CD4-positive, CD25-positive, alpha-beta regulatory T cell (primary cell): ENCODE measurements around the gene ADAMTS15. TPM values are rescaled to one million over a fixed set of nuclear protein-coding genes. Genes with fewer than 3 reads are reported as not detected.

Experiments used
- ATAC-seq, 2 donors: fragments of 150-1000 bp; cut with Tn5 transposase; one replicate each; pipeline ENCODE4 v1.10.0; 2021; ENCODE audit warnings: low read depth in 2 of 2, moderate number of reproducible peaks in 2 of 2, moderate library complexity in 1 of 2
- DNase-seq, 3 donors: peaks; one replicate each; pipeline versions ENCODE4 v3.0.0 to v3.0.0-alpha.2; 2012 to 2022; ENCODE audit warnings: mixed read lengths in 1 of 3
- H3K27ac ChIP-seq: one replicate; pipeline ENCODE4 v1.7.0; 2013; ENCODE audit warnings: mild to moderate bottlenecking, low read length; ENCODE audit not compliant: insufficient read depth, poor library complexity, severe bottlenecking
- H3K27me3 ChIP-seq: one replicate; pipeline ENCODE4 v1.7.0; 2013; ENCODE audit warnings: low read length; ENCODE audit not compliant: control insufficient read depth, insufficient read depth
- H3K36me3 ChIP-seq: one replicate; pipeline ENCODE4 v1.7.0; 2013; ENCODE audit warnings: mild to moderate bottlenecking, low read length, moderate library complexity; ENCODE audit not compliant: control insufficient read depth, insufficient read depth
- H3K4me1 ChIP-seq: 2 replicates; pipeline ENCODE4 v1.7.0; 2013; ENCODE audit warnings: mild to moderate bottlenecking, low read length; ENCODE audit not compliant: insufficient read depth, control insufficient read depth, poor library complexity, severe bottlenecking
- H3K4me3 ChIP-seq: one replicate; pipeline ENCODE4 v1.7.0; 2013; ENCODE audit warnings: low read depth, mild to moderate bottlenecking, low read length, moderate library complexity
- H3K9me3 ChIP-seq, 2 experiments: 1 replicate in 1 of 2; 2 replicates in 1 of 2; pipeline ENCODE4 v1.7.0; 2013; ENCODE audit warnings: low read length in 2 of 2, mild to moderate bottlenecking in 1 of 2, moderate library complexity in 1 of 2; ENCODE audit not compliant: control insufficient read depth in 2 of 2
- H3K27ac Mint-ChIP-seq, 3 donors: one replicate each; pipeline ENCODE4 v1.8.0; 2020 to 2022; ENCODE audit warnings: mild to moderate bottlenecking in 3 of 3, mixed read lengths in 3 of 3, moderate library complexity in 2 of 3
- H3K27me3 Mint-ChIP-seq: one replicate; pipeline ENCODE4 v1.8.0; 2022; ENCODE audit warnings: mild to moderate bottlenecking, mixed read lengths
- H3K36me3 Mint-ChIP-seq: one replicate; pipeline ENCODE4 v1.8.0; 2020; ENCODE audit warnings: mixed read lengths
- H3K4me1 Mint-ChIP-seq, 4 donors: one replicate each; pipeline ENCODE4 v1.8.0; 2020 to 2022; ENCODE audit warnings: mixed read lengths in 4 of 4, mild to moderate bottlenecking in 1 of 4
- H3K4me3 Mint-ChIP-seq, 4 donors: one replicate each; pipeline ENCODE4 v1.8.0; 2020 to 2022; ENCODE audit warnings: mild to moderate bottlenecking in 4 of 4, mixed read lengths in 4 of 4, moderate library complexity in 3 of 4
- H3K9me3 Mint-ChIP-seq, 7 donors: one replicate each; pipeline ENCODE4 v1.8.0; 2020 to 2022; ENCODE audit warnings: mixed read lengths in 7 of 7, mild to moderate bottlenecking in 3 of 7, moderate library complexity in 2 of 7
- polyA plus RNA-seq, 4 donors: library from polyadenylated mRNA; unstranded; fragments of 300-500 nt; fragmentation: Illumina TruSeq; gene quantifications; one replicate each; pipeline ENCODE4 v1.2.3, GENCODE V29; 2021
- total RNA-seq: library from RNA; stranded (reverse); gene quantifications from one replicate; pipeline ENCODE4 v1.2.3, GENCODE V29; 2022

The ADAMTS15 gene
- total and polyA plus RNA-seq, 5 donors from 2014 or later: not detected

- H3K27me3 ChIP-seq: peaks cover 2% of the 10 kb centered on the region
- Mint-ChIP-seq H3K27ac (no peak overlapping the region), H3K27me3 (peaks cover 52% of the 10 kb centered on the region), H3K36me3 (no peaks in the 10 kb centered on the region), H3K4me1 (peaks cover 0 to 11% (median 2%) of the 10 kb centered on the region in 4 donors), H3K4me3 (peak overlapping the region in 1 of 4 donors; percentile 24), H3K9me3 (no peaks in the 10 kb centered on the region)
- H3K4me1 ChIP-seq: peaks cover 14% of the 10 kb centered on the region
- ATAC-seq: no peak
- DNase-seq: no peak
- no peak overlapping the region for H3K27ac ChIP-seq
- H3K9me3 ChIP-seq: no peaks in the 10 kb centered on the region
- no peaks in the 10 kb centered on the region for H3K36me3 ChIP-seq
- H3K4me3 ChIP-seq: no peak overlapping the region
Measured at GRCh38 chr11:130451231-130452019, 3.0 kb downstream of the ADAMTS15 start.

- H3K9me3 Mint-ChIP-seq: no peaks in the 10 kb centered on the region
- no peaks in the 10 kb centered on the region for H3K36me3 ChIP-seq
- no peak overlapping the region for H3K4me3 Mint-ChIP-seq
- H3K27ac ChIP-seq: no peak overlapping the region
- no peak for ATAC-seq
- H3K27me3 ChIP-seq: peaks cover 2% of the 10 kb centered on the region
- H3K27ac Mint-ChIP-seq: no peak overlapping the region
- H3K4me3 ChIP-seq: no peak overlapping the region
- no peak for DNase-seq
- H3K4me1 Mint-ChIP-seq: peaks cover 0 to 11% (median 2%) of the 10 kb centered on the region in 4 donors
- peaks cover 14% of the 10 kb centered on the region for H3K4me1 ChIP-seq
- H3K36me3 Mint-ChIP-seq: no peaks in the 10 kb centered on the region
- H3K27me3 Mint-ChIP-seq: peaks cover 49% of the 10 kb centered on the region
- H3K9me3 ChIP-seq: no peaks in the 10 kb centered on the region
Measured at GRCh38 chr11:130452176-130452575, 3.7 kb downstream of the ADAMTS15 start.

DNA sequence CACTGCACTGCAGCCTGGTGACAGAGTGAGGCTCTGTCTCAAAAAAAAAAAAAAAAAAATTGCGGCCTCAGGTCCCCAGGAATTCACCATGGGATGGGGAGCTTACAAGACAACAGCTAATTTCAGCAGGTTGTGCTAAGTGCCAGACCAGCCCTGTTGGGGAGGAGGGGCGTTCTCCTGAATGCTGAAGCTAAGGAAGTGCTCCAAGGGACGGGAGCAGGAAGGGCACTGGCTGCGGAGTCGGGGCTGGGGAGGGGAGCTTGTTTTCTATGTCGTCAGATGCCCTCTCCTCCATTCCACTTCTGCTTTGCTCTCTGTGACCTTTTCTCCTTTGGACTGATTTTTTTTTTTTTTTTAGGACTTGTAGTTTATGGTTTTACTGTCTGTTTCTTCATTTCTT, 4.5 kb downstream of the ADAMTS15 start:
- H3K9me3 Mint-ChIP-seq: no peaks in the 10 kb centered on the region
- H3K27ac ChIP-seq: no peak overlapping the region
- H3K36me3 ChIP-seq: no peaks in the 10 kb centered on the region
- H3K27me3 ChIP-seq: peaks cover 2% of the 10 kb centered on the region
- H3K4me1 ChIP-seq: peaks cover 13% of the 10 kb centered on the region
- DNase-seq (no peak), ATAC-seq (no peak)
- no peak overlapping the region for H3K27ac Mint-ChIP-seq
- H3K27me3 Mint-ChIP-seq: peaks cover 43% of the 10 kb centered on the region
- H3K4me1 Mint-ChIP-seq: peaks cover 0 to 11% (median 1%) of the 10 kb centered on the region in 4 donors
- no peaks in the 10 kb centered on the region for H3K36me3 Mint-ChIP-seq
- H3K4me3 ChIP-seq: no peak overlapping the region
- no peak overlapping the region for H3K4me3 Mint-ChIP-seq
- no peaks in the 10 kb centered on the region for H3K9me3 ChIP-seq

DNA sequence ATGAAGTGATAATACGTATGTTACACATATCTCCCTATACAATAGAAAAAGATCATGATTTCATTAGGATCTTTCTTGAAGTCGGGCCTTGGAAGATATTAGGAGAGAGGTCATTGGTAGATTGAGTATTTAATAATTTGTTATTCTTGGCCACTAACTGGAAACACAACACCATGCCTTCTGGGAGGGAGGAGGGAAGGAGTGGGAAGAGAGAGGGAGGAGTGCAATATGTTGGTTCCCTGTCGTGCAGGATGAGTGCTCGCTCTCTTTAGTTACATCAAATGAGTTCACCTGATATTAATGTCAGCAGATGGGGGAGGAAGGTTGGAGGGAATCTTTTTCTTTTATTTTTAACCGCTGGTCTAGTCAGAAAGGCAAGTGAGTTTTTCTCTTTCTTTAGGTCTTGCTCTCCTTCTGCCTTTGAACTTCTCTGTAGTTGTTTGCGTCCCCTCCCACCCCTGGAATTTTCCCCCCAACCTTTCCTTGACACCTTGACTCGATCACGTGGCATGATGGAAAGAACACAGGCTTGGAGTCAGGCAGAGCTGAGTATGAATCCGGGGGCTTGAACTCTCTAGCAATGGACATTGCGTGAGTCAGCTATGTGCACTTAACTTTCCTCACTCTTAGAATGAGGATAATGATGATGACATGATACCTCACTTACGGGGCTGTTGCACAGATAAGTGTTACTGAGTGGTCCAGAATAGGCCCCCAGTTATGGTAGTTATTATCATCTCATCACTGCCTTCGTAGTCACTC, 6.2 kb downstream of the ADAMTS15 start:
- no peak overlapping the region for H3K27ac ChIP-seq
- peak overlapping the region in 1 of 4 donors; percentile 13 for H3K4me3 Mint-ChIP-seq
- H3K27ac Mint-ChIP-seq: no peak overlapping the region
- no peaks in the 10 kb centered on the region for H3K36me3 ChIP-seq
- DNase-seq (no peak), ATAC-seq (no peak)
- H3K4me1 Mint-ChIP-seq: peaks cover 0 to 2% (median 0%) of the 10 kb centered on the region in 4 donors
- peaks cover 2% of the 10 kb centered on the region for H3K27me3 ChIP-seq
- no peak overlapping the region for H3K4me3 ChIP-seq
- H3K36me3 Mint-ChIP-seq: no peaks in the 10 kb centered on the region
- H3K9me3 Mint-ChIP-seq: no peaks in the 10 kb centered on the region
- H3K27me3 Mint-ChIP-seq: peaks cover 36% of the 10 kb centered on the region
- H3K9me3 ChIP-seq: no peaks in the 10 kb centered on the region
- H3K4me1 ChIP-seq: no peaks in the 10 kb centered on the region

- ATAC-seq (no peak), DNase-seq (no peak)
- Histone ChIP-seq H3K4me1 (no peaks in the 10 kb centered on the region), H3K4me3 (no peak overlapping the region), H3K27me3 (peaks cover 2% of the 10 kb centered on the region), H3K27ac (no peak overlapping the region), H3K9me3 (no peaks in the 10 kb centered on the region), H3K36me3 (no peaks in the 10 kb centered on the region)
- Mint-ChIP-seq H3K36me3 (no peaks in the 10 kb centered on the region), H3K9me3 (no peaks in the 10 kb centered on the region), H3K4me1 (no peaks in the 10 kb centered on the region), H3K4me3 (no peak overlapping the region), H3K27me3 (peaks cover 35% of the 10 kb centered on the region), H3K27ac (no peak overlapping the region)
Measured at GRCh38 chr11:130455483-130456127, 7.2 kb downstream of the ADAMTS15 start.

- Mint-ChIP-seq H3K27me3 (peaks cover 28% of the 10 kb centered on the region), H3K4me1 (no peaks in the 10 kb centered on the region)
- H3K27ac ChIP-seq: no peak overlapping the region
Measured at GRCh38 chr11:130456286-130456685, 7.8 kb downstream of the ADAMTS15 start.

DNA sequence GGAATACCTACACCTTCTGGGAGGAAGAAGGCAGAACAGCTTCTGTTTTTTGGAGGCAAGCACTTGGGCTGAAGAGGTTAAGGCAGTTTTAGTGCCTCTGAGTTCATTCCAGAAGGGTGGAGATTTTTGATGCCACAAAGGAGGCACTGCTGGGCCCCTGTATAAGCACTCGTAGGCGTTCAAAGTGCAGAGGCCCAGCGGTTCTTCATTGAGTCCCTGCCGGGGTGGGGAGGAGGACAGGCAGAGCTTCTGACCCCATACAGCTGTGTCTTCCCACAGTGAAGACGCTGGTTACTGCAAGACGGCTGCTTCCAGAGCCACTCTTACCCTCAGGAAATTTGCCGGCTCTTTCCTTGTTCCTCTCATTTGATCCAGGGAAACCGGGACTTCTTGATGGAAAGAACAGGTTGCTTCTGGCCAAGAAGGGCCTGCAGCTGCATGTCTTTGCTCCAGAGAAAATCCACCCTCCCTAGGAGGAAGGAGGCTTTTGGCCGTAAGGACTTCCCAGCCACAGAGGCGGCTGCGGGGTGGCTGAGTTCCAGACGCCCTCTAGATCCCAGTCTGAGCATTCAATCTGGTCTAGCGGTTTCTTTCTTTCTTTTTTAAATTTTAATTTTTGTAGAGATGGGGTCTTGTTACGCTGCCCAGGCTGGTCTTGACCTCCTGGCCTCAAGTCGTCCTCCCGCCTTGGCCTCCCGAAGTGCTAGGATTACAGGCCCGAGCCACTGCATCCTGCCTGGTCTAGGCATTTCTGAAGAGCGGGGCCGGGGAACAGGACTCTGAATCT, 9.4 kb downstream of the ADAMTS15 start:
- Mint-ChIP-seq H3K27ac (peak overlapping the region in 1 of 3 donors; percentile 60), H3K36me3 (no peaks in the 10 kb centered on the region), H3K9me3 (no peaks in the 10 kb centered on the region), H3K27me3 (peaks cover 15% of the 10 kb centered on the region), H3K4me1 (no peaks in the 10 kb centered on the region), H3K4me3 (no peak overlapping the region)
- Histone ChIP-seq H3K27ac (no peak overlapping the region), H3K4me3 (no peak overlapping the region), H3K27me3 (peaks cover 2% of the 10 kb centered on the region), H3K4me1 (no peaks in the 10 kb centered on the region), H3K36me3 (no peaks in the 10 kb centered on the region), H3K9me3 (no peaks in the 10 kb centered on the region)
- ATAC-seq (no peak), DNase-seq (no peak)

More at GRCh38 chr11:130456286-130456685, 7.8 kb downstream of the ADAMTS15 start:
- no peak for ATAC-seq
- H3K36me3 Mint-ChIP-seq: no peaks in the 10 kb centered on the region
- Histone ChIP-seq H3K4me1 (no peaks in the 10 kb centered on the region), H3K27me3 (peaks cover 2% of the 10 kb centered on the region), H3K4me3 (no peak overlapping the region), H3K36me3 (no peaks in the 10 kb centered on the region), H3K9me3 (no peaks in the 10 kb centered on the region)
- no peak overlapping the region for H3K4me3 Mint-ChIP-seq
- no peak for DNase-seq
- H3K9me3 Mint-ChIP-seq: no peaks in the 10 kb centered on the region
- no peak overlapping the region for H3K27ac Mint-ChIP-seq
